GM06990 (cell line): ENCODE measurements around the gene ZNF618.
"Not testable (repeated sequence)": the region's sequence is repeated elsewhere in the genome, so short reads cannot be mapped to it uniquely, and the experiment has no call there.

Source experiments
- DNase-seq: peaks from one replicate; pipeline ENCODE4 v3.0.0-alpha.2; 2011; ENCODE audit not compliant: insufficient read length; ENCODE audit errors: extremely low read depth
- H3K27me3 ChIP-seq: replicated peaks from 2 replicates; pipeline ENCODE4 v1.6.0; 2011; ENCODE audit warnings: low read length; ENCODE audit not compliant: control insufficient read depth, insufficient read depth
- H3K36me3 ChIP-seq: 2 replicates; pipeline ENCODE4 v1.5.1; 2011; ENCODE audit warnings: low read length; ENCODE audit not compliant: control insufficient read depth, insufficient read depth
- H3K4me3 ChIP-seq: replicated peaks from 2 replicates; pipeline ENCODE4 v1.5.1; 2011; ENCODE audit warnings: low read depth, mild to moderate bottlenecking, control low read depth, low read length
- TF ChIP-seq, protein P1 (sequence below): IDR thresholded peaks from 2 replicates; pipeline ENCODE4 v1.5.1; 2011; ENCODE audit warnings: low read length, control low read depth, mild to moderate bottlenecking, inconsistent platforms; ENCODE audit not compliant: insufficient read depth, poor library complexity, severe bottlenecking

Gene ZNF618

DNA sequence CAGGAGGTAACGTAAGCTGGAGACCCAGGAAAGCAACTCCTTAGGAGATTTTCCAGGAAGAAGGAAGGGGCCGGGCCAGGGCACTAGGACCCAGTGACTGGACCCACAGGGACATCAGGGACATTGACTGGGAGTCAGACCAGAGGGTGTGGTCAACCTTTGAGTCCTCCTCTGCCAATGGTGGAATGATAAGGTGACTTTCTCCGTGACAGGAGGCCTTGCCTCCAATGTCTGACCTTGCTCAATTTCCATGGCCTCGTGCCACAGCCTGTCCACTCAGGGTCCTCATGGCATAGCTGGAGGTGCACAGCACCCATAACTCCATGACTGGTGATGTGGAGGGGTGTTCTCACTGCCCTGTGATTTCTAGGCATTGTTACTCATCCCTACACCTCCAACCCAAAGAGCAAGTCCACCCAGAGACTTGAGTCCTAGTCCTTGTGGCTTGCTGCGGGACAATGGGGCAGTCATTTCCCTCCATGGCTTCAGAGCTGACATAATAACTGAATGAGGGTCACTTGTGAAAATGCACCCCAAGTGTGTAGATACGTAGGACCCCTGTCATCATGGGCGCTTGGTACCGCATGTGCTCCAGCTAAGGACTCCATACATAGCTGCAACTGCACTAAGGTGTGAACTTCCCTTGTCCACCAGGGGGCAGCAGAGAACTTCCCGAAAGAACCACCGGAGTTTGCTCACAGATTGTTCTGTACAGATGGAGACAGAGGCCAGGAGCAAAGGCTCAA, 206.1 kb downstream of the ZNF618 start:
- no peak for DNase-seq
- TF ChIP-seq, protein P1, sequence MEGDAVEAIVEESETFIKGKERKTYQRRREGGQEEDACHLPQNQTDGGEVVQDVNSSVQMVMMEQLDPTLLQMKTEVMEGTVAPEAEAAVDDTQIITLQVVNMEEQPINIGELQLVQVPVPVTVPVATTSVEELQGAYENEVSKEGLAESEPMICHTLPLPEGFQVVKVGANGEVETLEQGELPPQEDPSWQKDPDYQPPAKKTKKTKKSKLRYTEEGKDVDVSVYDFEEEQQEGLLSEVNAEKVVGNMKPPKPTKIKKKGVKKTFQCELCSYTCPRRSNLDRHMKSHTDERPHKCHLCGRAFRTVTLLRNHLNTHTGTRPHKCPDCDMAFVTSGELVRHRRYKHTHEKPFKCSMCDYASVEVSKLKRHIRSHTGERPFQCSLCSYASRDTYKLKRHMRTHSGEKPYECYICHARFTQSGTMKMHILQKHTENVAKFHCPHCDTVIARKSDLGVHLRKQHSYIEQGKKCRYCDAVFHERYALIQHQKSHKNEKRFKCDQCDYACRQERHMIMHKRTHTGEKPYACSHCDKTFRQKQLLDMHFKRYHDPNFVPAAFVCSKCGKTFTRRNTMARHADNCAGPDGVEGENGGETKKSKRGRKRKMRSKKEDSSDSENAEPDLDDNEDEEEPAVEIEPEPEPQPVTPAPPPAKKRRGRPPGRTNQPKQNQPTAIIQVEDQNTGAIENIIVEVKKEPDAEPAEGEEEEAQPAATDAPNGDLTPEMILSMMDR = peak; percentile 88
- no peaks in the 10 kb centered on the region for H3K36me3 ChIP-seq
- H3K27me3 ChIP-seq = peaks cover 1% of the 10 kb centered on the region; the same call in 1 of the 2 replicates
- no peak overlapping the region for H3K4me3 ChIP-seq

DNA sequence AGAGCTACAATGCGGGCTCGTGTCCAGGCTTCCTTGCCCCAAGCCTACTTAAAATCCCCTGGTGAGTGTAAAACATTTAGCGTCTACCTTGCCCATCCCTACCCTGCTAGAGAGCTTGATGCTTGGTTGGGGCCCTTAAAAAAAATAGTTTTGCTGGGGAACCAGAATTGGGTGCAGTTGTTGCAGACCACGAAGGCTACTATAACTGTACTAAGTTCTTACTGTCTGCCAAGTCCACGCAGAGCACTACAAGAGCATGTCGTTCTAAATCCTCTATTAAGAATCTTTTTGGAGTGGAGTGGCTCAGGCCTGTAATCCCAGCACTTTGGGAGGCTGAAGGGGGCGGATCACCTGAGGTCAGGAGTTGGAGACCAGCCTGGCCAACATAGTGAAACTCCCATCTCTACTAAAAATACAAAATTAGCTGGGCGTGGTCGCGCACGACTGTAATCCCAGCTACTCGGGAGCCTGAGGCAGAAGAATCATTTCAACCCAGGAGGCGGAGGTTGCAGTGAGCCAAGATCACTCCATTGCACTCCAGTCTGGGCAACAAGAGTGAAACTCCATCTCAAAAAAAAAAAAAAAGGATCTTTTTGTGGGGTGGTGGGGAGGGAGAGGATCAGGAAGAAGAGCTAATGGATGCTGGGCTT, 206.8 kb downstream of the ZNF618 start:
- not testable (repeated sequence) for H3K36me3 ChIP-seq, H3K4me3 ChIP-seq, DNase-seq, H3K27me3 ChIP-seq

DNA sequence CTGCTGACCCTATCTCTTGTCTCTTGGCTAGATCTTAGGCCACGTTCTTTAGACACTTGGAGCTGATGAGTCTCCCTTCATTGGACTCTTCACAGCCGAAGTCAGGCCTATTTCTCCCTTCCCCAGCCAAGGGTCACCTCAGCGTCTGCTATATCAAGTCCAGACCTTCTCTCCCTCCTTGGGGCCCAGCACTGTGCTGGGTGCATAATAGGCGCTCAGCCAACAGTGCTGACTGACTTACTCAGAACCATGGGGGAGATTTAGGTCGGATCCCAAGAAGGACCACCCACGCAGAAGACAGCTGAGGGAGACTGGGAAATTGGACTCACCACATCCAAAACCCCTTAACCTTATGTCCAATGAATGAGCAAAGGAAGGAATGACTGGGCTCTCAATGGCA, 207.6 kb downstream of the ZNF618 start:
- TF ChIP-seq, protein P1 = no peak
- DNase-seq = no peak
- no peaks in the 10 kb centered on the region for H3K36me3 ChIP-seq
- peaks cover 1% of the 10 kb centered on the region; the same call in 1 of the 2 replicates for H3K27me3 ChIP-seq
- no peak overlapping the region for H3K4me3 ChIP-seq

DNA sequence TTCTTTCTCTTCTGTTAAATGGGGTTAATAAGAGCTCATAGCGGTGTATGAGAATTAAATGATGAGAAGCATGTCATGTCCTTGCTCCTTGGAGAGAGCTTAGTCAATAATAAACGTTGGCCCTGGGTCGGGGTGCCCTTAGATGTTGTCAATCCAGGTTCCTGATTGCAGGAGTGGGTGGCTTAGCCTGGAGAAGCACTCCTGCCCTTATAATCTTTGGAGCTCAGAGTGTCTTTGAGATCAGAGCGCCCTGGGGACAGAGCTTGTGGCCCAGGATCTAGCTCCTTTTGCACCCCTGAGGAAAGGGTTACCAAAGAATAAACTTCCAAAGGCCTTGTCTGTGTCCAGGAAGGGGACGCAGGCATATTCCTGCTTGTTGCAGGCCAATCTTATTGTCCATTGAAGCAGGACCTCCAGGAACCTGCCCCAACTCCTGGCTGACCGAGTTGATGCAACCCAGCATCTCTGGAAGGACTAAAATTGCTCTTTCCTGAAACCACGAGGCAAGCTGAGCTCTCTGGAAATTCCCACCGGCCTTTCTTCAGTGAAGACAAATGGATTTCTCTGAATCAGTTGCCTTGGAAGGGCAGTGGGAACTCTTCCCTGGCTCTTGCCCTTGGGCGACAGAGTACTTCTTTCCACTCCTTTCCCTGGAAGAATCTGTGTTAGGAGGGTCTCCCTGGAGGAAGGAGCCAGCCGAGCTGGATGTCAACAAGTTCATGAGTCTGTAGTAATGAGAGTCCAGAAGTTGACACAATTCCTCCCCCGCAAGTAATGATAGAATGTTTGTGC, 208.4 kb downstream of the ZNF618 start:
- TF ChIP-seq, protein P1 = no peak
- H3K36me3 ChIP-seq = no peaks in the 10 kb centered on the region
- peaks cover 1% of the 10 kb centered on the region; the same call in 1 of the 2 replicates for H3K27me3 ChIP-seq
- DNase-seq = no peak
- H3K4me3 ChIP-seq = no peak overlapping the region

DNA sequence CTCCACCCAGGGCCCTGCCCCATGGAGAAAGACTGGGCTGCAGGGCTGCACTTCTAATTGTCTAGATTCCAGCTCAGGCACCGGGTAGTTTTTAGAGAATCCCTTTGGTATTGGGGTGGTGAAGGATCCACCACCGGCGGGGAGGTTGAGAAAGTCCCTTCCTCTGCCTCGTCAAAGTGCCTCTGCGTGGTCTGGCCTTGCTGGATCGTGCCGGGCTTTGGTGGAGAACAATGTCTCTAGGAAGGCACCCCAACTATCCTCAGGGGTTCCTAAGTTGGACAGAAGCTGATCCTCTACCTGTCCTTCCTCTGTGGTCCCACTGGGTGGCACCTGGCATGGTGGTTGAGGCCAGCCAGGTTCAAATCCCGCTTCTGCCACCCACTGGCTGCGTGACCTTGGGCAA, 209.3 kb downstream of the ZNF618 start:
- TF ChIP-seq, protein P1 = no peak
- no peak for DNase-seq
- no peak overlapping the region for H3K4me3 ChIP-seq
- H3K36me3 ChIP-seq = no peaks in the 10 kb centered on the region
- peaks cover 1% of the 10 kb centered on the region; the same call in 1 of the 2 replicates for H3K27me3 ChIP-seq

DNA sequence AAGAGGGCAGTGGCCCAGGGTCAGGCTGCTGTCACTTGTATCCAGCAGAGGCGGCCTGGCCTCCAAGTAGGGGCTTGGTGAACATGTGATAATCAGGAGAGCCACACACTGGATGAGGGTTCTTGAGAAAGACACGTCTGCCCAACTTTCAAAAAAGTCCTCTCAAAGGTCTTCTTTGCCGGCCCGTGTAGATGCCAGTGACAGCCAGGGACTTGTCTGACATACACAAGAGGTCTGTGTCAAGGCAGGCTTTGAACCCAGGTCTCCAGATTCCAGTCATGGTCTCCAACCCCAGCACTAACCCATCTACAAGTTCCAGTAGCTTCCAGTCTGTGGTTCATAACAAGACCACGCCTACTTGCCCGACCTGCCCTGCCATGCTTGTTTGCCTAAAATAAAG, 209.9 kb downstream of the ZNF618 start:
- DNase-seq = no peak
- TF ChIP-seq, protein P1 = no peak
- peaks cover 1% of the 10 kb centered on the region; the same call in 1 of the 2 replicates for H3K27me3 ChIP-seq

More for the DNA sequence above, 209.9 kb downstream of the ZNF618 start:
- H3K36me3 ChIP-seq = no peaks in the 10 kb centered on the region
- no peak overlapping the region for H3K4me3 ChIP-seq
